Measurements from ENCODE around the gene ROMO1.
"Not testable (repeated sequence)": the region's sequence is repeated elsewhere in the genome, so short reads cannot be mapped to it uniquely, and the experiment has no call there.

The ROMO1 gene

DNA sequence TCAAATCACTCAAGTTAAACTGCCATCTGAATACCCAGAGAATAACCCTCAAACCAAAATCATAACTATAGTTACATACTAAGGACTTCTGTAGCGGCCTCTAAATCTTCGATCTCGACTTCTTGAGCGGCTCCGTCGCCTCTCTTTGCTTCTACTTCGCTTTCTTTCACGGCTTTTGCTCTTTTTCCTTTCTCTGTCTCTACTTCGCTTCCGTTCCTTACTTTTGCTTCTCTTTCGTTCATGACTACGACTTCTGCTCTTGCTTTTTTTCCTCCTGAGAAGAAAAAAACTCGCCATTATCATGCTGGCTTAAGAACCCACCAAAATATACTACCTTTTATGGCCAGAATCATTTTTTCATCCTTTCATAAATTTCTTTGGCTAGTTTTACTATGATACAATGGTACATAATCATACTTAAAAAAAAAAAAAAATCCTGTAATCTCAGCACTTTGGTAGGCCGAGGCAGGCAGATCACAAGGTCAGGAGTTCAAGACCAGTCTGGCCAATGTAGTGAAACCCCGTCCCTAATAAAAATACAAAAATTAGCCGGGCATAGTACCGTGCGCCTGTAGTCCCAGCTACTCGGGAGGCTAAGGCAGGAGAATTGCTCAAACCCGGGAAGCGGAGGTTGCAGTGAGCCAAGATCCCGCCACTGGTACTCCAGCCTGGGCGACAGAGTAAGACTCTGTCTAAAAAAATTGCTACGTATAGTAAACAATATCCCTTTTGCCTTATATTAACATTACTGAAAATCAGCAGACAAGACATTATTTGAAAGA lies 32.8 kb downstream of the ROMO1 start:
- no peak for DNase-seq

DNA sequence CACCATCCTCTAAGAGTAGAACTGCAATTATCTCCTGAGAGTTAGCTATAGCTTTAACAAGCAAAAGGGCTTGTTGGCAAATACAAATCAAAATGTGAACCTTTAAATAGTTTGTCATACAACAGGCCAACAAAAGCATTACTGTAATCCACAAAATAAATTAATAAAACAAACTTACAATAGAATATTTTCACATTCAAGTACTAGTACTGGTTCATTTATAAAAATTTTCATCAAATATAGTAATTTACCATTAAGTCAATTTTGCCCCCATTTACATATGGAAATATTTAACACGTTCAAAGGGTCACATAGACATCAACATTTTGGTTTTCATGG lies 33.4 kb downstream of the ROMO1 start:
- no peak for DNase-seq

DNA sequence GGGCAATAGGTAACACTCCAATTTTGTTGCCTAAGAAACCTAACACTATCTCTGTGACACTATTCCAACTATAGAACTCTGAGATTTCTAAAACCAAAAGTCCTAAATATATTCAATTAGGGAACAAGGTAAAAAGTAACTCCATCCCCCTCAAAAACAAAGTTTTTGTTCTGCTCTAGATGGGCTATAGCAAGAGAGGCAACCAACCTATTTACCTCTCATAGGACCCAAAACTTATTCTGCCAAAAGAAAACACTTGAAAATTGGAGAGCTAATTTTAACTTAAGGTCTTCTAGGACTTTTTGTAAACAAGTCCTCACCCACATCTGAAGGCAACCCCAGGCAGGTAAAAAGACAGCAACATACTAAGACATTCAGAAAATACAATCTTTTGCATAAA lies 35.2 kb downstream of the ROMO1 start:
- DNase-seq = no peak

DNA sequence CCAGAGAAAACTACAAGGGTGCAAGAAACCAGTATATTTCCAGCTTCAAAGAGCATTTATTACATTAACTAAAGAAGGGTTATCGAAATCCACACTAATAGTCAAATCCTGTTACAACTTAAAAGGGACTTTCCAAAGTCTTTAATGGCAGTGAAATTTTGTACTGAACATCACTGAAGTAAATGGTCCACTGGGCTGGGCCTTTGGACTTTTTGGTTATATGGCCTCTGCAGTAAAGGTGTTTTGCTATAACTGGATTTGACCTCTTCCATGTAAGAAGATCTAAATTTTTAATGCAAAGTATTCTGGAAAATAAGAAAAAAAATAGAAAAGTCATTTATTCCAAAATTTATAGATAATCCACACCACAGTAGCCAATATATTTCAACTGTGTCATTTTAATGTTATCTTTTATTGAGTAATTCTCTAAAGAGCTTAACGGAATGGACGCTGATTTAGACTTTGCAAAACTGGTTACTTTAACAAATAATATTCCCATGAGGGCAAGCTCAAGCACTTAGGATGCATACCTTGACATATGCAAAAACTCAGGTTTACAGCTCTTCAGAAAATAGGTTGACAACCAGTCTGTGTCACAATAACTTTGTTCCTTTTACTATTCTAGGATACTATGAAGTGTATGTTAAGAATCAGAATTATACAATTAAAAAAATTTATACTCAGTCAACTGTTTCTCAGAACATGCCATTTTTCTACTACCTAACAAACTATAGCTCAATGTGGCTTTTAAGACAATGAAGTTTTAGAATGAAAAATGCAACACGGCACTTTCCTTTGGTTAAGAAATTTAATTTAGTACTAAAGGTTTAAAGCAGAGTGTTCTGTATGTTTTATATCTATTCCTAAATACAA lies 35.8 kb downstream of the ROMO1 start:
- no peak for DNase-seq

DNA sequence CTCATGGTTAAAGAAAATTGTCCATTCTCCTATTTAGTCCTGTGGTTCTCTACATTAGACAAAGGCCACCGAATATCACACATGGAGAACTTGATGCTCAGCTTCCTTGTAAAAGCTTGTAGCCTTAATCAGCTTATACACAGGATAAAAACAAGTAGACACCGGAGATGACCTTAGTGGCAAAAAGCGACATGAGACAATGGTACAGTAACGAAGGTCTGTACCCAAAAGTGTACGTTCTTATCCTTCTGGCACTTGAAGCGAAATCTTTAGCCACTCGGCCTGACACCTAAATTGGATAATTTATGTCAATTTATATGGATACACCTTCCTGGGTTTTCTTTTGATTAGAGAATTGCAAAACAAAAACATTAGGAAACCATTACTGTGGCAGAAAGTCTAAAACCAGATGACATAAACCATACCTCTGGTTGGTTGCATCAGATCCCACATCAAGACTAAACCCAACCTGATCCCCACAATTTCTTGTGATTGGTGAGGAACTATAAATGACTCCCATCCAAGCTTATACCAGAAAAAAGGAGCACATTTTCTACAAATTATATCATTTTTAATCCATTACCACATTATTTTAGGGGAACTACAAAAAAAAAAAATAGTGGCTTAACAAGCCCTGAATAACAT lies 36.7 kb downstream of the ROMO1 start:
- no peak for DNase-seq

DNA sequence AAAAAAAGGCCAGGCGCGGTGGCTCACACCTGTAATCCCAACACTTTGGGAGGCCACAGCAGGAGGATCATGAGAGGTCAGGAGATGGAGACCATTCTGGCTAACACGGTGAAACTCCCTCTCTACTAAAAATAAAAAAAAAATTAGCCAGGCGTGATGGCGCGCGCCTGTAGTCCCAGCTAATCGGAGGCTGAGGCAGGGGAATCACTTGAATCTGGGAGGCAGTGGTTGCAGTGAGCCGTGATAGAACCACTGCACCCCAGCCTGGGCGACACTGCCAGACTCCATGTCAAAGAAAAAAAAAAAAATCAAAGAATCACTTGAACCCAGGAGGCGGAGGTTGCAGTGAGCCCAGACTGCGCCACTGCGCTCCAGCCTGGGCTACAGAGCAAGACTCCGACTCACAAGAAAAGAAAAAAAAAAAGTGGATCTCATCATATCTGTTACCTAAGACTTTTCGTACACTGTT lies 38.7 kb downstream of the ROMO1 start:
- DNase-seq = no peak

DNA sequence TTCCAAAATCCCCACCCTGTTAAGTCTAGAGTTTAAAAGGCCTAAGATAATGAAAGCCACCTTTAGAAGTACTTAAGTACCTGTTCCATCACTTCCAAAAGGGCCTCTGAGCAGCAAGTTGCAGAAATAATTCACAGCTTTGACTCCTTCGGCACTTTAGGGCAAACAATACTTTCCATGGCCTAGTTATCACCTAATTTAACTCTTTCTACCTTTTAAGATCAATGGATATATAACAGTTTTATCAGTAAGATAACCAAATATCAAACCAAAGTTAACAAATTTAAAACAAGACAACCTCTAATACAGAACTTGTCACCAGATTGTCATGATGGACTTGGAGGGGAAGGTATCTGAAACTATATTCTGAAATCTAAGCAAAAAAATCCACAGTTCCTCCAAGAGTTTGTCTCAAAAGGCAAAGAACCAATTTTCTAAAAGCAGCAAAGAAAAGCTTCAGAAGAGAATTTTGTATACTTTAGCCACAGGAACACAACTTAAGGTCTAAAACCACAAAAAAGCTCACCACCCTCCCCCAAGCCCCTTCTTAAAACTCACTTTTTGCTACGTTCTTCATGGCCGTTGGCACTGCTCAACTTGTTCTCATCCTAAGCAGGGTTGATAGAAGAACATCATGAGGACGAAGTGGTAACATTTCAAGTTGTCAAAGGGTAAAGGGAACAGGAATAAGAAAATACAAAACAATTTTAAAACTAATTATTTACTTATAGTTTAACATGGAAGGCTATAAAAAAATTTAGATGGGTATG lies 39.4 kb downstream of the ROMO1 start:
- no peak for DNase-seq

DNA sequence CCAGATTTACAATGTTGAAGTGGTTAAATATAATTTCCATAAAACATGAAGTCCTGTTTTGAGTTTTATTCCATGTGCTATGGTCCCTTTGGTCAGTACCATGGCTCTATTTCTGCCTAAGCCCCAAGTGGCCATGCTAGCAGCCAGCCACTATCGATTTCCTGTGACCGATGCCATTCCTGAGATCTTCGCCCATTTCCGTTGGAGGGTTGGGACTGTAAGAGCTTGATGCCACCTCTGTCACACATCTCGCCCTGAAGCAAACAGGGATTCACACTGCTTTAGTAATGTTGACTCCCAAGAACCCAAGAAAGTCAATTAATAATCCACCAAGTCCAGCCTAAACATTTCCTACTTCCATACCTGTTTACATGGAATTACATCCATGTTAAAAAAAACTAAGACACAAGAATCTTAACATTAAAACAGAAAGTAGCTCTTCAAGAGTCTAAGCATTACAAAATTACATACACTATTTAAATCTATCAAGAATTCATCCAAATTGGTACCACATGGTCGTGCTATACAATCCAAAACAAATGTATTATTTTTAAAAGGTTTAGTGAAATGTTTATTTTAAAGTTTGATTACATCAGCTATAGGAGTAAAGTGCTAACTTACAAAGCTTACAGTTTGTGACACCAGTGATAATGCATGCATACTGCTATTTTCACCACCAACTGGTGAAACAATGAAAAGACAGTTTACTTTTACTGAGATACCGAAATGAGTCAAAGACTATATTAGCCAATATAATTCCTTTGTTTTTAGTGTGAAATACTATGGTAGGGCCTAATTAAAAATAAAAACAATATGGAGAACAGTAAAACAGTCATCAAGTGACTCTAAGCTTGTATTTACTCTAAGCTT lies 40.3 kb downstream of the ROMO1 start:
- DNase-seq = no peak

DNA sequence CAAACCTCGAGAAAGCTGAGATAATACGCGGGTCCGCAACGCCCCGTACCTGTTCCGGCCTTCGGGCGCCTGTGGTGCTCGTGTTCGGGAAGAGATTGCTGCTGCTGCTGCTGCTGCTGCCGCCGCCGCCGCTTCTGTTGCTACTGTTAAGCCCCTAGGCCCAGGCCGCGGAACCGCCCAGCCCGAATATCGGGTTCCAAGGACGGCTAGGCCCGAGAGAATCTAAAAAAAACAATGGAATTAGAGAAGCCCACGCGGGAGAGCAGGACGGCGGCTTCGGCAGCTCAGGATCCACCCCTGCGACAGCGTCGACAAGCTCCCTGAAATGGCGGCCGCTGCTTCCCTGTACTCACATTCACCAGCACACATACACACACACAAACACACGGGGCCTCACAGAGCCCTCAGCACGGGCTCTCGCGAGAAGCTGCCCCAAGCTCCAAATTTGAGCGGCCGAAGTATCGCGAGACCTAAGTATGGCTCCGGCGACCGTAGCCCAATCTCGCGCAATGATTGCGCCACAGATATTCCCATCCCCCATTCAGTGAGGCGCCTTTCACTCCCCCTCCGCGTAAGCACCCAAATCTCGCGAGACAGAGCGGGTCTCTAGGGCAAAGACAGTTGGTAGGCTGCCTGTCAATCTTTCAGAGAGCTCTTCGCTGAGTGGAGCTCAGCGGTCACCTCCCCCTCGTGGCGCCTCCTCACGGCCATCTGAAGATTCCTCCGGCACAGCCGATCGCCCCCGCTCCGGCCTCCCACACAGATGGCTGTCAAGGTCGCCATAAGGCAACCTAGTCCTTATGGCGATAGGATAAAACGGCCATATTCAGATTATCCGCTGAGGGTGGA lies 42.9 kb downstream of the ROMO1 start, which contains the start of gene RBM39:
TSS of gene RBM39 (minus strand) at position 369 of the 849 bp plus-strand sequence. CDS start 1,386 bp downstream, outside the sequence.
- peak; percentile 98 for DNase-seq

DNA sequence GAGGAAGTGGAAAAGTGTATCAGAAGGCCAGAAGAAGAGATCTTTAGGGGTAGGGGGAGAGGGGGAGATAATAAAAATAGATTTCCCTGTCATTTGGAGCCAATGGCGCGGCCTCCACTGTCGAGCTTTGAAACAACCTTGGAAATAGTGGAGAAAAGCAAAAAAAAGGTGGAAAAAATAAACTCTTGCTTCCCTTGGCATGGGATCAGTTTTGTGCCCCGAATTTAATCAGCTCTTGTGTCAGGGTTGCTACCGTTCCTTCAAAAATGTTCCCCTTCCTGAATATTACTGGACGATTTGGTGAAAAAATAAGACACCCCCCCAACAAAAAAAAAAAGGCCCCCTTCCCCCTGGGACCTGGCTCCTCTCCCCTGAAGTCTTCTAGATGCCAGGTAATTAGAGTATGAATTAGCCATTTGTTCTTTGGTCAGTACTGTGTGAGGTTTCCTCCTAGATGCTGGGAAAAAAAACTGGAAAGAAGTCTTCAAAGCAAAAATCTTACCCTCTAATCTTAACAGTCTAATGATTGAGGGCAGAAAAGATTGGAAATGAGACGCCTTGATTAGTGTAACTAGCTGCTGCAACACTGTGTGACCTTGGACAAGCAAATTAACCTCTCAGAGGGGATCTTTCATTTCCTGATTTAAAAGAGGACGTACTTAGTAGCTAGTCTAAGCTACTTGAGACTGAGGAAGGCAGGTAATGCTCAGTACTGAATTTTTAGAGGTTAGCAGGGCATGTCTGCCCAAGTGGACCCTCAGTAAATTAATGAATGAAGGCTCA lies 43.7 kb downstream of the ROMO1 start:
- no peak for DNase-seq

DNA sequence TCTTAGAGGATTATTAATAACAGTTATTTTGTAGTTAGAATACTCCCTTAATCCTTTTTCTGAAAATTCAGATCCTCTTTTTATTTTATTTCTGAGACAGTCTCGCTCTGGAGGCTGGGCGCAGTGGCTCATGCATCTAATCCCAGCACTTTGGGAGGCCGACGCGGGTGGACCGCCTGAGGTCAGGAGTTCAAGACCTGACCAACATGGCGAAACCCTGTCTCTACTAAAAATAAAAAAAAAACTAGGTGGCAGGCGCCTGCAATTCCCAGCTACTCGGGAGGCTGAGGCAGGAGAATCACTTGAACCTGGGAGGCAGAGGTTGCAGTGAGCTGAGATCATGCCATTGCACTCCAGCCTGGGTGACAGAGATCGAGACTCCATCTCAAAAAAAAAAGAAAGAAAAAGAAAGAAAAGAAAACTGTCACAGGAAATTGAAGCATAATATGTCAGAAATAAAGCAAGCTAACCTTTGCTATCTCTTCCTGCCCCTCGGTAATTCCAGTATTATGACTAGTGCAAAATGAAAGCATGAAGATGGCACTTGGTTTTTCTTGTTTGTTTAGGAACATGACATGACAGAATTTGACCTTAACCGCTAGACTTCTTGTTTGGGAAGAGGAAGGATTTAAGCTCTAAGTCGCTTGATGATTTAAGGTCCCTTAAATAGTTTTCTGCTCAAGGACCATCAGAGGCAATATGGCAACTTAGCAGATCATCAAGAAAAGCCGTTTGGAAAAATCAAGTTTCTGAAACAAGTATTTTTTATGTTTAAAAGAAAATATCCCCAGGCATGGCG lies 44.7 kb downstream of the ROMO1 start:
- peak; percentile 68 for DNase-seq

DNA sequence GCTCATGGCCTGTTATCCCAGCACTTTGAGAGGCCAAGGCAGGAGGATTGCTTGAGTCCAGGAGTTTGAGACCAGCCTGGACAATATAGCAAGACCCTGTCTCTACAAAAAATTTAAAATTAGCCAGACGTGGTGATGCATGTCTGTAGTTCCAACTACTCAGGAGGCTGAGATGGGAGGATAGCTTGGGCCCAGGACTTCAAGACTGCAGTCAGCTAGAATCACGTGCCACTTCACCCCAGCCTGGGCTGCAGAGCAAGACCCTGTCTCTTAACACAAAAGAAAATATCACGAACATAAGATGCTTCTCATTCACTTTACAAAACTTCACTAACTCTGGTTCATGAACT lies 45.3 kb downstream of the ROMO1 start:
- DNase-seq = not testable (repeated sequence)
